Lower leg skin (tissue), 4 donors: Measurements from ENCODE around the gene RHBDL1. TPM values are rescaled to one million over a fixed set of nuclear protein-coding genes. Genes with fewer than 3 reads are reported as not detected.
A peak's percentile ranks its signal among the peaks of the same experiment; 100 is the strongest.

ENCODE experiments used
- DNase-seq, 2 donors: peaks; one replicate each; pipeline ENCODE4 v3.0.0-alpha.2; 2019; ENCODE audit warnings: low spot score in 2 of 2
- H3K4me3 ChIP-seq: fragments of 200-600 bp; sonication (generic); 2 replicates; pipeline ENCODE4 v1.5.1; 2017; ENCODE audit warnings: mild to moderate bottlenecking, low read depth; ENCODE audit not compliant: poor library complexity, severe bottlenecking
- POLR2A ChIP-seq, 2 donors: fragments of 450-650 bp; IDR thresholded peaks; one replicate each; pipeline ENCODE4 v1.6.1; 2016 to 2017; ENCODE audit warnings: antibody characterized with exemption in 2 of 2, mild to moderate bottlenecking in 1 of 2, moderate library complexity in 1 of 2
- WGBS, 2 donors: methylation state at CpG; one replicate each; pipeline ENCODE4 v1.1.5; 2018; 5-methylcytosine and 5-hydroxymethylcytosine counted together
- intact Hi-C: fragments of 100-400 bp; cut with DNase I; formaldehyde crosslinking; loops from one replicate; pipeline ENCODE4 v1.15.0; 2023; ENCODE audit warnings: low total_unique reads
- total RNA-seq, 4 donors: library from RNA; depleted of rRNA; stranded (reverse); fragments of >200 nt; gene quantifications; one replicate each; pipeline ENCODE4 v1.1.0, GENCODE V29; 2016
- TF ChIP-seq, protein P1 (sequence below), 3 donors: fragments of 450-650 bp; IDR thresholded peaks; one replicate each; pipeline ENCODE4 v1.5.1; 2016; ENCODE audit warnings: antibody characterized with exemption in 3 of 3, mild to moderate bottlenecking in 3 of 3, moderate library complexity in 2 of 3

RHBDL1 gene
- total RNA-seq, 4 donors from 2014 or later: 1.4 to 5.3 (median 2.6) TPM

DNA sequence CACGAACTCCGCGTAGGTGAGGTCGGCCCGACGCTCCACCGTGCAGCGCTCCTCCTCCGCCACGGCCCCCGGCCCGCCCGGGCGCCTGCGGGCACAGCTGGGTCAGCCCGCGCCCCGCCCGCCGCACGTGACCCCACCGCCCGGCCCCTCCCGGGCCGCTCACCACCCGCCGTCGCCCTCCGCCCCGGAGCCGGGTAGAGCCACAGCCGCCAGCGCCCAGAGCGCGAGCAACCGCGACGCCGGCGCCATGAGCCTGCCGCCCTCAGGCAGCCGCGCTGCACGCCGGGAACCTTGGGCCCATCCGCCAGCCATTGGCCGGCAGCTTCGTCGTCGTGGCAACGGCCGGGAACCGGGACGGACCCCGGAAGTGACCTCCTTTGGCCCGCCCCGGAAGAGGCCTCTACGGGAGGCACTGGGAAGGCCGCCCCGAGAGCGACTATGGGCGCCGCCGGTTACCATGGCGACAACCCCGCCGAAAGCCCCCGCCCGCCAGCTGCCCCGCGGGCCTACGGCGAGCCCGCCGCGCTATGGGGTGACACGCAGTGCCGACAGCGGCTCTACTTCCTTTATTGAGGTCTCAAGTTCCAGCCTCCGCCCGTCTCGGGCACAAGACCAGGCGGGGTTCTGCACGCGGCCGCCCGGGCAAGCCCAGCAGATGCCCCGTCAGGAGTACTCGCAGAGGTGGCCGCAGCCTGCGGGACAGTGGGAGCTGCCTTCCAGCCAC is 8.8 kb downstream of the RHBDL1 start, which contains the start of gene JMJD8:
Gene JMJD8 (minus strand): TSS at position 264 of the 724 bp plus-strand sequence. CDS start 15 bp downstream, at position 249.
- intact Hi-C loops: no loop called here
- TF ChIP-seq POLR2A (IDR thresholded peaks at IDR 0.05): no peak
- TF ChIP-seq, protein P1, sequence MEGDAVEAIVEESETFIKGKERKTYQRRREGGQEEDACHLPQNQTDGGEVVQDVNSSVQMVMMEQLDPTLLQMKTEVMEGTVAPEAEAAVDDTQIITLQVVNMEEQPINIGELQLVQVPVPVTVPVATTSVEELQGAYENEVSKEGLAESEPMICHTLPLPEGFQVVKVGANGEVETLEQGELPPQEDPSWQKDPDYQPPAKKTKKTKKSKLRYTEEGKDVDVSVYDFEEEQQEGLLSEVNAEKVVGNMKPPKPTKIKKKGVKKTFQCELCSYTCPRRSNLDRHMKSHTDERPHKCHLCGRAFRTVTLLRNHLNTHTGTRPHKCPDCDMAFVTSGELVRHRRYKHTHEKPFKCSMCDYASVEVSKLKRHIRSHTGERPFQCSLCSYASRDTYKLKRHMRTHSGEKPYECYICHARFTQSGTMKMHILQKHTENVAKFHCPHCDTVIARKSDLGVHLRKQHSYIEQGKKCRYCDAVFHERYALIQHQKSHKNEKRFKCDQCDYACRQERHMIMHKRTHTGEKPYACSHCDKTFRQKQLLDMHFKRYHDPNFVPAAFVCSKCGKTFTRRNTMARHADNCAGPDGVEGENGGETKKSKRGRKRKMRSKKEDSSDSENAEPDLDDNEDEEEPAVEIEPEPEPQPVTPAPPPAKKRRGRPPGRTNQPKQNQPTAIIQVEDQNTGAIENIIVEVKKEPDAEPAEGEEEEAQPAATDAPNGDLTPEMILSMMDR (IDR thresholded peaks at IDR 0.05): no peak
- peak within 1 kb of the TSS; percentile 37 for H3K4me3 ChIP-seq
- DNase-seq: peak; percentile 96 to 99
- WGBS, 2 donors: 0 to 2% methylated on average over 5 to 33 of the region's 91 CpGs

DNA sequence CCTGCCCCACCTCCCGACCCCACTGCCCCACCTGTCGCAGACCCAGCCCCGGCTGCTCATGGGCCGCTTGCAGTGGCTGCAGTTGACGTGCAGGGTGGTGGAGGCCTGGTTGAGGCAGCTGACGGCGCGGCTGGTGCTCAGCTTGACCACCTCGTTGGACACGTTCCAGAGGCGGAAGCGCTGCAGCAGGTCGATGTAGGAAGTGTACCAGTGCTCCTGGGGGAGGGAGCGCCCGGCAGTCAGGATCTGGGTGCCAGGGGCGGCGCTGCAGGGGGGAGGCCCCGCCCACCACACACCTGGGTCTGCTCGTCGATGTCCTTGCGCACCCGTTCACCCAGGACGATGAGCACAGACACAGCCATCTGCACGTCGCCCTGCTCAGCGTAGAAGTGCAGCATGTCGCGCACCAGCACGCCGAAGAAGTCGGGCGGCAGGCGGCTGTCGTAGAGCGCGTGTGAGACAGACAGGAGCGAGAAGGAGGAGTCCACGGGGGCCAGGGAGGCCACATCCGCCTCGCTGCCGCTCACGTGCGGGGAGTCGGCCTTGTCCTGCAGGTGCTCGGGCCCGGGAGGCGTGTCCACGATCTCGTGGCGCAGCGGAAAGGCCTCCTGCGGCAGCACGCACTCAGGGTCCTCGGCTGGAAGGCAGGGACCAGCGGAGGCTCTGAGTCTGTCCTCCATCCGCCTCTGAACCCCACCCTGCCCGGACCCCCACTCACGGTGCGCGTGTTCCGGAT is 9.7 kb downstream of the RHBDL1 start:
- TF ChIP-seq, protein P1 (IDR thresholded peaks at IDR 0.05): no peak
- TF ChIP-seq POLR2A (IDR thresholded peaks at IDR 0.05): no peak
- no peak for DNase-seq
- H3K4me3 ChIP-seq: no peak overlapping the region
- 78 to 84% methylated on average over 55 to 58 of the region's 61 CpGs for WGBS, 2 donors
- intact Hi-C loops: no loop called here

DNA sequence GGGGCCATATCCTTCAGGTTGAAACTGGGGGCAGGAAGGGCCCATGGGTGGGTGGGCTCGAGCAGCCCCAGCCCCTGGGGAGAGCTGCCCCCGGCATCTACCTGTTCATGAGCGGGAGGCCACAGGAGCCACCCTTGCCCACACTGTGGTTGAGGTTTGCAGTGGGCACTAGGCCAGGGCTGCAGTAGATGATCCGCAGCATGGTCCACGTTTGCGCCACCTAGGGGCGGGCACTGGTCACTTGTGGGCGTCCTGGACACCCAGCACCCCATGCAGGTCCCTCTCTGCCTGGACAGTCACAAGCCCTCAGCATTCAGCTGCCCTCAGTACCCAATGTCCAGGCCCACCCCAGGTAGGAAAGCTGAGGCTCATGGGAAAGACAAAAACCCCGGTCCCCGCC is 10.5 kb downstream of the RHBDL1 start:
- TF ChIP-seq, protein P1 (IDR thresholded peaks at IDR 0.05): no peak
- no peak for TF ChIP-seq POLR2A (IDR thresholded peaks at IDR 0.05)
- WGBS, 2 donors: 48 to 70% methylated on average over 7 to 10 of the region's 10 CpGs
- intact Hi-C loops: no loop called here
- H3K4me3 ChIP-seq: no peak overlapping the region
- no peak for DNase-seq

DNA sequence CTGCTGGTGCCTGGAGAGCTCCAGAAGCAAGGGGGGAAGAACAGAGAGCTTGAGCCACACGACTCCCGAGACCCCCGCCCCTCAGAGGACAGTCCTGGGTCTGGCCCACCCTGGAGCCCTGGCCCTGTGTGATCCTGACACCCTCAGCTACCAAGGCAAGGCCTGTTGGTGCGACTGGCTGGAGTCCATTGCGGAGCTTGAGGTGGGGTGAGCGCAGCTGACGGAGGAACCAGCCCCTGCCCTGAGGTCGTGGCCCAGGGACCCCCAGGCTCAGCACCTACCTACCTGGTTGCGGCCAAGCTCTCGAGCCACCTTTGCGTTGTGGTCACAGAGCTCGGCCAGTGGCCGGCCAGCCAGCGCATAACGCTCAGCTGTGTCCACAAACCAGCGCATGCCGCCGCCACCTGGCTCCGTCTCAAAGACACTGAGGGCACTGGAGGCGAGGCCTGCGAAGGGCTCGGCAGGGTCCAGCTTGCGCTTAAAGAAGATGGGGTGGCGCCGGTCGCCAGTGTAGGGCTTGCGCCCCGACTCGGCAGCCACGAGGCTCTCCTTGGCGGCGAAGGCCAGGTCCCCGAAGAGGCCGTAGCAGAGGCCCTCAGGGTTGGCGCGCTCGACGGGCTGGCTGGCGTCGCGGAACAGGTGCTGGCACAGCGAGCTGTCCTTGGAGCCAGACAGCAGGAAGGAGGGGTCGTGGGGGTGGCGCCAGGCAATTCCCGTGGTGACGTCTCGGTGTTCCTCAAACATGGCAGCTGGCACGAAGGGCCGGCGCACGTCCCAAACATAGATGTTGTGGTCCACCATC is 11.2 kb downstream of the RHBDL1 start:
- TF ChIP-seq POLR2A (IDR thresholded peaks at IDR 0.05): no peak
- TF ChIP-seq, protein P1 (IDR thresholded peaks at IDR 0.05): no peak
- WGBS, 2 donors: 86 to 89% methylated on average over 39 to 48 of the region's 51 CpGs
- intact Hi-C loops: no loop called here
- H3K4me3 ChIP-seq: no peak overlapping the region
- no peak for DNase-seq

DNA sequence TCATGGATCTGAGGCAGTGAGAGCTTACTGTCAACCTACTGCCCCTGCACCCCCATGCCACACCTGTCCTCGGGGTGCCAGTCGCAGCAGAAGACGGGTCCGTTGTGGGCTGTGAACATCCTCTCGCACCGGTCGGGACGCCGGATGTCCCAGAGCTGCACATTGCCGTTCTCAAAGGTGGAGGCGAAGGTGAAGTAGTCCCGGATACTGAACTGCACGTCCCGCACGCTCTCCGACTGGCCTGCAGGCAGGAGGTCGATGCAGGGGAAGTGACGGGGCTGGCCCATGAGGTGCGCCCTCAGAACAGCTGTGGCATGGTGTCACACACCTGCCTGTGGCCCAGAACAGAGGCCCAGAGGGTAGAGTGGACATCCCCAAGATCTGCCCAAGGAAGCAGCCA is 12.0 kb downstream of the RHBDL1 start:
- TF ChIP-seq, protein P1 (IDR thresholded peaks at IDR 0.05): no peak
- no peak for TF ChIP-seq POLR2A (IDR thresholded peaks at IDR 0.05)
- WGBS, 2 donors: 88 to 93% methylated on average over 19 of the region's 19 CpGs
- intact Hi-C loops: no loop called here
- no peak overlapping the region for H3K4me3 ChIP-seq
- no peak for DNase-seq
